CD14-positive monocyte (primary cell): ENCODE data around the gene ITPRIPL2. TPM values are rescaled to one million over a fixed set of nuclear protein-coding genes. Genes with fewer than 3 reads are reported as not detected.

Experiments used
- DNase-seq, 3 donors: peaks; one replicate each; pipeline ENCODE4 v3.0.0-alpha.2; 2011 to 2022
- H2AFZ ChIP-seq: 2 replicates; pipeline ENCODE4 v1.6.0; 2012; ENCODE audit warnings: mild to moderate bottlenecking, low read depth, low read length, inconsistent platforms; ENCODE audit not compliant: insufficient read depth, poor library complexity, severe bottlenecking
- H3K27ac ChIP-seq, 2 donors: 1 replicate in 1 of 2; 2 replicates in 1 of 2; pipeline ENCODE4 v1.5.1; 2012 to 2013; ENCODE audit warnings: low read length in 2 of 2, control low read depth in 1 of 2, inconsistent platforms in 1 of 2, low read depth in 1 of 2, mild to moderate bottlenecking in 1 of 2
- H3K27me3 ChIP-seq, 2 donors: one replicate each; pipeline versions ENCODE4 v1.6.0 to v1.6.1; 2011 to 2013; ENCODE audit warnings: low read length in 2 of 2; ENCODE audit not compliant: control insufficient read depth in 2 of 2, insufficient read depth in 2 of 2
- H3K36me3 ChIP-seq, 2 donors: replicated peaks in 1 of 2; 1 replicate in 1 of 2; 2 replicates in 1 of 2; pipeline versions ENCODE4 v1.5.1 to v1.6.1; 2012 to 2013; ENCODE audit warnings: low read length in 2 of 2, control low read depth in 1 of 2, inconsistent platforms in 1 of 2, mild to moderate bottlenecking in 1 of 2; ENCODE audit not compliant: insufficient read depth in 2 of 2, control insufficient read depth in 1 of 2
- H3K4me1 ChIP-seq, 2 donors: 1 replicate in 1 of 2; 2 replicates in 1 of 2; pipeline versions ENCODE4 v1.5.1 to v1.6.1; 2012 to 2013; ENCODE audit warnings: low read length in 2 of 2, control low read depth in 1 of 2, inconsistent platforms in 1 of 2, mild to moderate bottlenecking in 1 of 2, moderate library complexity in 1 of 2; ENCODE audit not compliant: insufficient read depth in 2 of 2, control insufficient read depth in 1 of 2
- H3K4me2 ChIP-seq: replicated peaks from 2 replicates; pipeline ENCODE3; 2012; ENCODE audit warnings: low read length, moderate library complexity, mild to moderate bottlenecking; ENCODE audit not compliant: poor library complexity, severe bottlenecking; ENCODE audit errors: extremely low read depth
- H3K4me3 ChIP-seq, 3 experiments: fragments of 200-600 bp in 1 of 3; sonication (generic) in 1 of 3; replicated peaks in 1 of 3; 1 replicate in 2 of 3; 2 replicates in 1 of 3; pipeline ENCODE4 v1.5.1; 2011 to 2013; ENCODE audit warnings: low read length in 3 of 3, mild to moderate bottlenecking in 3 of 3, control low read depth in 2 of 3, low read depth in 2 of 3, inconsistent platforms in 1 of 3, moderate library complexity in 1 of 3
- H3K79me2 ChIP-seq: 2 replicates; pipeline ENCODE4 v1.6.0; 2012; ENCODE audit warnings: mild to moderate bottlenecking, control low read depth, inconsistent platforms, low read length, moderate library complexity; ENCODE audit not compliant: insufficient read depth
- H3K9ac ChIP-seq: 2 replicates; pipeline ENCODE4 v1.6.0; 2017; ENCODE audit warnings: low read length, mild to moderate bottlenecking; ENCODE audit not compliant: insufficient read depth, poor library complexity, severe bottlenecking
- H3K9me3 ChIP-seq, 2 donors: replicated peaks in 1 of 2; 1 replicate in 1 of 2; 2 replicates in 1 of 2; pipeline versions ENCODE4 v1.5.1 to v1.6.1; 2012 to 2013; ENCODE audit warnings: low read length in 2 of 2, control low read depth in 1 of 2; ENCODE audit not compliant: control insufficient read depth in 1 of 2, insufficient read depth in 1 of 2
- H4K20me1 ChIP-seq: 2 replicates; pipeline ENCODE4 v1.6.0; 2012; ENCODE audit warnings: mild to moderate bottlenecking, low read length, control low read depth, moderate library complexity; ENCODE audit not compliant: insufficient read depth
- H3K27ac Mint-ChIP-seq, 7 donors: one replicate each; pipeline ENCODE4 v1.8.0; 2020; ENCODE audit warnings: mild to moderate bottlenecking in 7 of 7, mixed read lengths in 7 of 7, moderate library complexity in 6 of 7, inconsistent platforms in 2 of 7
- H3K27me3 Mint-ChIP-seq, 3 donors: one replicate each; pipeline ENCODE4 v1.8.0; 2021 to 2022; ENCODE audit warnings: low read depth in 3 of 3, mild to moderate bottlenecking in 3 of 3, mixed read lengths in 3 of 3, moderate library complexity in 3 of 3, inconsistent platforms in 1 of 3
- H3K36me3 Mint-ChIP-seq, 2 donors: one replicate each; pipeline ENCODE4 v1.8.0; 2020; ENCODE audit warnings: mixed read lengths in 2 of 2, inconsistent platforms in 1 of 2, mild to moderate bottlenecking in 1 of 2
- H3K4me1 Mint-ChIP-seq: one replicate; pipeline ENCODE4 v1.8.0; 2020; ENCODE audit warnings: mild to moderate bottlenecking, mixed read lengths
- H3K4me3 Mint-ChIP-seq, 2 donors: one replicate each; pipeline ENCODE4 v1.8.0; 2020; ENCODE audit warnings: mild to moderate bottlenecking in 2 of 2, mixed read lengths in 2 of 2, moderate library complexity in 1 of 2
- H3K9me3 Mint-ChIP-seq, 7 donors: one replicate each; pipeline ENCODE4 v1.8.0; 2020 to 2022; ENCODE audit warnings: mixed read lengths in 7 of 7, mild to moderate bottlenecking in 6 of 7, moderate library complexity in 6 of 7, inconsistent platforms in 2 of 7
- CTCF ChIP-seq: fragments of 200-600 bp; IDR thresholded peaks from one replicate; pipeline ENCODE4 v1.8.0; 2022; ENCODE audit warnings: antibody characterized with exemption, mild to moderate bottlenecking
- WGBS: methylation state at CpG from one replicate; pipeline ENCODE4 v1.1.5; 2013; ENCODE audit warnings: missing lambda C conversion rate; ENCODE audit not compliant: insufficient coverage; 5-methylcytosine and 5-hydroxymethylcytosine counted together
- intact Hi-C, 2 donors: fragments of 100-400 bp; cut with micrococcal nuclease; formaldehyde crosslinking; loops; one replicate each; pipeline versions ENCODE4 v1.15.0 to v1.15.1; 2023
- polyA plus RNA-seq, 3 donors: library from polyadenylated mRNA; depleted of rRNA in 1 of 3; unstranded in 2 of 3; stranded (reverse) in 1 of 3; fragments of 300-500 nt in 2 of 3; fragments of >200 nt in 1 of 3; fragmentation: Illumina TruSeq in 2 of 3; gene quantifications; 1 replicate in 2 of 3; 2 replicates in 1 of 3; pipeline ENCODE4 v1.2.3, GENCODE V29; 2012 to 2021

Gene ITPRIPL2
- polyA plus RNA-seq, 3 donors: 7.9 to 9.0 (median 8.2) TPM

GRCh38 chr16:19138601-19139000 lies 24.8 kb downstream of the ITPRIPL2 start:
- H3K27ac Mint-ChIP-seq: peak overlapping the region in 4 of 7 donors; percentile 55 to 84 (median 74)
- H2AFZ ChIP-seq: peak overlapping the region; percentile 47
- peak overlapping the region; percentile 14 to 27 for H3K27ac ChIP-seq
- peak overlapping the region in 1 of 2 donors; percentile 69 for H3K4me3 Mint-ChIP-seq
- no peak overlapping the region for H3K4me2 ChIP-seq
- H3K9me3 ChIP-seq: no peaks in the 10 kb centered on the region
- no peaks in the 10 kb centered on the region for H3K79me2 ChIP-seq
- H3K27me3 Mint-ChIP-seq: peaks cover 3 to 5% (median 5%) of the 10 kb centered on the region in 3 donors
- H3K4me1 Mint-ChIP-seq: peaks cover 32% of the 10 kb centered on the region
- no peaks in the 10 kb centered on the region for H3K36me3 Mint-ChIP-seq
- WGBS: 36% methylated on average over 3 of the region's 4 CpGs
- no peaks in the 10 kb centered on the region for H4K20me1 ChIP-seq
- peaks cover 0 to 2% (median 0%) of the 10 kb centered on the region in 7 donors for H3K9me3 Mint-ChIP-seq
- intact Hi-C loops: no loop called here
- DNase-seq: peak in 2 of 3 donors; percentile 26 to 48
- H3K36me3 ChIP-seq: no peaks in the 10 kb centered on the region
- H3K4me1 ChIP-seq: peaks cover 31 to 35% of the 10 kb centered on the region in 2 donors
- H3K4me3 ChIP-seq: no peak overlapping the region
- H3K27me3 ChIP-seq: no peaks in the 10 kb centered on the region
- TF ChIP-seq CTCF: no peak
- H3K9ac ChIP-seq: no peak overlapping the region

- Mint-ChIP-seq H3K27ac (peak overlapping the region in 1 of 7 donors; percentile 31), H3K27me3 (peaks cover 3 to 7% (median 5%) of the 10 kb centered on the region in 3 donors), H3K4me3 (no peak overlapping the region), H3K9me3 (peaks cover 0 to 2% (median 0%) of the 10 kb centered on the region in 7 donors), H3K4me1 (peaks cover 32% of the 10 kb centered on the region), H3K36me3 (no peaks in the 10 kb centered on the region)
- no peaks in the 10 kb centered on the region for H3K9me3 ChIP-seq
- no peaks in the 10 kb centered on the region for H3K27me3 ChIP-seq
- H3K9ac ChIP-seq: no peak overlapping the region
- no peak for TF ChIP-seq CTCF
- H3K4me1 ChIP-seq: peaks cover 31 to 35% of the 10 kb centered on the region in 2 donors
- no peaks in the 10 kb centered on the region for H3K79me2 ChIP-seq
- no peak overlapping the region for H2AFZ ChIP-seq
- no peak overlapping the region for H3K4me3 ChIP-seq
- WGBS: no CpG with 5 or more reads among the region's 5 CpGs
- no peak overlapping the region for H3K27ac ChIP-seq
- no peak overlapping the region for H3K4me2 ChIP-seq
- intact Hi-C loops: no loop called here
- H4K20me1 ChIP-seq: no peaks in the 10 kb centered on the region
- no peaks in the 10 kb centered on the region for H3K36me3 ChIP-seq
- no peak for DNase-seq
Observed at GRCh38 chr16:19139436-19140091, 25.8 kb downstream of the ITPRIPL2 start.
